B cell (primary cell): ENCODE data around the gene PHIP. TPM values are rescaled to one million over a fixed set of nuclear protein-coding genes. Genes with fewer than 3 reads are reported as not detected.

Experiments used
- ATAC-seq: fragments of 200-7000 bp; cut with Tn5 transposase; one replicate; pipeline ENCODE4 v1.10.0; 2021; ENCODE audit warnings: low read depth, mild to moderate bottlenecking, moderate number of reproducible peaks, moderate library complexity
- CTCF ChIA-PET: fragments of 350-600 bp; sonication (Branson Sonifier 250); formaldehyde crosslinking; loops from one replicate; lab custom pipeline; 2021; ENCODE audit warnings: antibody characterized with exemption, inconsistent platforms; lab: Charles Lee
- POLR2A ChIA-PET: fragments of 350-600 bp; sonication (Branson Sonifier 250); formaldehyde crosslinking; loops from one replicate; lab custom pipeline; 2021; ENCODE audit warnings: antibody characterized with exemption; lab: Charles Lee
- DNase-seq: peaks from one replicate; pipeline ENCODE4 v3.0.0; 2013
- H2AFZ ChIP-seq: 2 replicates; pipeline ENCODE4 v1.6.1; 2012; ENCODE audit warnings: mild to moderate bottlenecking, low read depth, low read length; ENCODE audit not compliant: insufficient read depth, poor library complexity, severe bottlenecking
- H3K27ac ChIP-seq, 2 donors: 1 replicate in 1 of 2; 2 replicates in 1 of 2; pipeline ENCODE4 v1.5.1; 2012 to 2013; ENCODE audit warnings: low read length in 2 of 2, mild to moderate bottlenecking in 2 of 2, moderate library complexity in 1 of 2
- H3K27me3 ChIP-seq, 4 experiments: fragments of 200-600 bp in 1 of 4; sonication (generic) in 1 of 4; replicated peaks in 1 of 4; 1 replicate in 2 of 4; 2 replicates in 2 of 4; pipeline versions ENCODE4 v1.6.1 to v1.7.0; 2013 to 2016; ENCODE audit warnings: low read length in 3 of 4, mild to moderate bottlenecking in 2 of 4, mixed read lengths in 1 of 4, moderate library complexity in 1 of 4; ENCODE audit not compliant: insufficient read depth in 4 of 4, control insufficient read depth in 3 of 4; ENCODE audit errors: control extremely low read depth in 1 of 4
- H3K36me3 ChIP-seq, 2 experiments: replicated peaks in 1 of 2; 1 replicate in 1 of 2; 2 replicates in 1 of 2; pipeline versions ENCODE4 v1.6.1 to v1.7.1; 2013; ENCODE audit warnings: low read length in 1 of 2; ENCODE audit not compliant: insufficient read depth in 2 of 2, control insufficient read depth in 1 of 2; ENCODE audit errors: control extremely low read depth in 1 of 2, extremely low read depth in 1 of 2
- H3K4me1 ChIP-seq, 2 donors: fragments of 200-600 bp in 1 of 2; sonication (generic) in 1 of 2; 1 replicate in 1 of 2; 2 replicates in 1 of 2; pipeline versions ENCODE4 v1.5.1 to v1.6.1; 2013 to 2017; ENCODE audit warnings: low read length in 2 of 2; ENCODE audit not compliant: control insufficient read depth in 2 of 2, insufficient read depth in 2 of 2
- H3K4me2 ChIP-seq: replicated peaks from 2 replicates; pipeline ENCODE3; 2012; ENCODE audit warnings: mild to moderate bottlenecking, low read depth, low read length; ENCODE audit not compliant: poor library complexity, severe bottlenecking
- H3K4me3 ChIP-seq, 5 experiments: fragments of 200-600 bp in 1 of 5; sonication (generic) in 1 of 5; 1 replicate in 3 of 5; 2 replicates in 2 of 5; pipeline versions ENCODE4 v1.5.1 to v1.7.0; 2011 to 2016; ENCODE audit warnings: low read length in 4 of 5, mild to moderate bottlenecking in 4 of 5, low read depth in 2 of 5, control low read depth in 1 of 5, moderate library complexity in 1 of 5; ENCODE audit not compliant: insufficient read depth in 1 of 5; ENCODE audit errors: control extremely low read depth in 1 of 5, extremely low read depth in 1 of 5
- H3K79me2 ChIP-seq: fragments of 200-600 bp; sonication (generic); one replicate; pipeline ENCODE4 v1.6.0; 2016; ENCODE audit warnings: low read length; ENCODE audit not compliant: control insufficient read depth, insufficient read depth
- H3K9ac ChIP-seq: fragments of 200-600 bp; sonication (generic); 2 replicates; pipeline ENCODE4 v1.6.1; 2017; ENCODE audit warnings: mild to moderate bottlenecking, low read length, moderate library complexity
- H3K9me3 ChIP-seq, 3 donors: one replicate each; pipeline versions ENCODE4 v1.6.1 to v1.7.1; 2013; ENCODE audit warnings: low read length in 2 of 3; ENCODE audit not compliant: control insufficient read depth in 2 of 3, insufficient read depth in 1 of 3; ENCODE audit errors: control extremely low read depth in 1 of 3
- H4K20me1 ChIP-seq: 2 replicates; pipeline ENCODE4 v1.6.0; 2012; ENCODE audit warnings: mild to moderate bottlenecking, low read length; ENCODE audit not compliant: insufficient read depth, control insufficient read depth, poor library complexity, severe bottlenecking
- H3K27ac Mint-ChIP-seq: one replicate; pipeline ENCODE4 v1.8.0; 2021; ENCODE audit warnings: mixed read lengths
- H3K27me3 Mint-ChIP-seq: one replicate; pipeline ENCODE4 v1.8.0; 2021; ENCODE audit warnings: mixed read lengths
- H3K4me1 Mint-ChIP-seq: one replicate; pipeline ENCODE4 v1.8.0; 2021; ENCODE audit warnings: mixed read lengths
- H3K4me3 Mint-ChIP-seq: one replicate; pipeline ENCODE4 v1.8.0; 2021; ENCODE audit warnings: mixed read lengths
- H3K9me3 Mint-ChIP-seq: one replicate; pipeline ENCODE4 v1.8.0; 2022; ENCODE audit warnings: mixed read lengths; ENCODE audit not compliant: insufficient read depth
- EZH2 ChIP-seq: IDR thresholded peaks from 2 replicates; pipeline ENCODE4 v1.6.1; 2012; ENCODE audit warnings: borderline replicate concordance, low read depth, mild to moderate bottlenecking, moderate library complexity, low read length; ENCODE audit not compliant: insufficient read depth, poor library complexity, severe bottlenecking
- WGBS: methylation state at CpG from one replicate; pipeline ENCODE4 v1.1.5; 2013; ENCODE audit warnings: missing lambda C conversion rate; ENCODE audit not compliant: insufficient coverage; 5-methylcytosine and 5-hydroxymethylcytosine counted together
- intact Hi-C: fragments of 100-400 bp; cut with micrococcal nuclease; formaldehyde crosslinking; loops from one replicate; pipeline ENCODE4 v1.10.0; 2022
- polyA plus RNA-seq: library from polyadenylated mRNA; depleted of rRNA; stranded (reverse); fragments of >200 nt; gene quantifications from 2 replicates; pipeline ENCODE4 v1.2.3, GENCODE V29; 2012
- total RNA-seq, 2 donors: library from RNA; stranded (reverse); fragments of 120-200 nt in 1 of 2; gene quantifications; 1 replicate in 1 of 2; 2 replicates in 1 of 2; pipeline versions ENCODE4 v1.2.3 to v1.2.4, GENCODE V29; 2013 to 2022
- TF ChIP-seq, protein P1 (sequence below): fragments of 200-600 bp; IDR thresholded peaks from one replicate; pipeline ENCODE4 v1.8.0; 2022; ENCODE audit warnings: antibody characterized with exemption, mild to moderate bottlenecking

PHIP gene
- total and polyA plus RNA-seq, 2 donors (not counting 1 experiment from before 2014, with no cell fraction given), result 7.4 to 52.7 TPM

- Histone ChIP-seq H4K20me1 (peaks cover 47% of the 10 kb centered on the region), H3K4me3 (no peak overlapping the region), H3K9me3 (no peaks in the 10 kb centered on the region), H3K4me1 (peaks cover 8 to 14% of the 10 kb centered on the region in 2 donors), H3K79me2 (peaks cover 49% of the 10 kb centered on the region), H3K27me3 (no peaks in the 10 kb centered on the region), H2AFZ (no peak overlapping the region), H3K36me3 (peaks cover 5 to 20% of the 10 kb centered on the region in 2 experiments), H3K4me2 (no peak overlapping the region), H3K27ac (no peak overlapping the region), H3K9ac (no peak overlapping the region)
- intact Hi-C loops, result no loop called here
- Mint-ChIP-seq H3K27me3 (no peaks in the 10 kb centered on the region), H3K4me3 (no peak overlapping the region), H3K9me3 (no peaks in the 10 kb centered on the region), H3K27ac (no peak overlapping the region), H3K4me1 (peaks cover 6% of the 10 kb centered on the region)
- POLR2A ChIA-PET, result no interaction called here
- WGBS, result no CpG with 5 or more reads among the region's 2 CpGs
- DNase-seq (no peak), ATAC-seq (no peak)
- CTCF ChIA-PET, result no interaction called here
- TF ChIP-seq, protein P1, sequence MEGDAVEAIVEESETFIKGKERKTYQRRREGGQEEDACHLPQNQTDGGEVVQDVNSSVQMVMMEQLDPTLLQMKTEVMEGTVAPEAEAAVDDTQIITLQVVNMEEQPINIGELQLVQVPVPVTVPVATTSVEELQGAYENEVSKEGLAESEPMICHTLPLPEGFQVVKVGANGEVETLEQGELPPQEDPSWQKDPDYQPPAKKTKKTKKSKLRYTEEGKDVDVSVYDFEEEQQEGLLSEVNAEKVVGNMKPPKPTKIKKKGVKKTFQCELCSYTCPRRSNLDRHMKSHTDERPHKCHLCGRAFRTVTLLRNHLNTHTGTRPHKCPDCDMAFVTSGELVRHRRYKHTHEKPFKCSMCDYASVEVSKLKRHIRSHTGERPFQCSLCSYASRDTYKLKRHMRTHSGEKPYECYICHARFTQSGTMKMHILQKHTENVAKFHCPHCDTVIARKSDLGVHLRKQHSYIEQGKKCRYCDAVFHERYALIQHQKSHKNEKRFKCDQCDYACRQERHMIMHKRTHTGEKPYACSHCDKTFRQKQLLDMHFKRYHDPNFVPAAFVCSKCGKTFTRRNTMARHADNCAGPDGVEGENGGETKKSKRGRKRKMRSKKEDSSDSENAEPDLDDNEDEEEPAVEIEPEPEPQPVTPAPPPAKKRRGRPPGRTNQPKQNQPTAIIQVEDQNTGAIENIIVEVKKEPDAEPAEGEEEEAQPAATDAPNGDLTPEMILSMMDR, result no peak
- no peak for TF ChIP-seq EZH2
Observed at GRCh38 chr6:79062708-79063107, 15.3 kb downstream of the PHIP start.

DNA sequence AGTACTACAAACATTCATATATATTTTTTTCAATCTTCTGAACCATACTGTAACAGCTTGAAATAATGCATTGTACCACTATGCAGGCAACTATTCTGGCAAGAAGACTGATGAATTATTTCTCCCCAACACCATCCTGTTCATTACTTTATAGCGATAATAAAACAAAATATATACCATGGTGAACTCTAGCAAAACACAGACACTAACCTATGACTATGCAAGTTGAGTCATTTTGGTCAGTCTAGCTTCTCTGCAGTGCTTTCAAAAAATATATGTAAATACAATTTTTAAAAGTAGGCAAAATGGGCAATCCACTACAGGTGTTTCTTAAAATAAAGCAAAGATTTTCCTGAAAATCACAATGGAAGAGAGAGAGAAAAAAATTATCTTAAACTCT lies 20.3 kb downstream of the PHIP start:
- H2AFZ ChIP-seq, result no peak overlapping the region
- DNase-seq, result no peak
- no peak overlapping the region for H3K27ac ChIP-seq
- Mint-ChIP-seq H3K9me3 (no peaks in the 10 kb centered on the region), H3K27ac (no peak overlapping the region), H3K27me3 (no peaks in the 10 kb centered on the region), H3K4me3 (no peak overlapping the region), H3K4me1 (peaks cover 1% of the 10 kb centered on the region)
- peaks cover 0 to 4% (median 0%) of the 10 kb centered on the region in 3 donors for H3K9me3 ChIP-seq
- no peak for ATAC-seq
- no peaks in the 10 kb centered on the region for H3K4me1 ChIP-seq
- TF ChIP-seq EZH2, result no peak
- TF ChIP-seq, protein P1, result no peak
- POLR2A ChIA-PET, result no interaction called here
- intact Hi-C loops, result no loop called here
- H4K20me1 ChIP-seq, result peaks cover 13% of the 10 kb centered on the region
- no peak overlapping the region for H3K4me3 ChIP-seq
- no peak overlapping the region for H3K9ac ChIP-seq
- no CpG with 5 or more reads among the region's 1 CpG for WGBS
- H3K79me2 ChIP-seq, result peaks cover 29% of the 10 kb centered on the region
- H3K4me2 ChIP-seq, result no peak overlapping the region
- no peaks in the 10 kb centered on the region for H3K27me3 ChIP-seq
- peaks cover 15 to 49% of the 10 kb centered on the region in 2 experiments for H3K36me3 ChIP-seq
- CTCF ChIA-PET, result no interaction called here
